GM18861 (cell line): ENCODE results near the gene FGD4.

Source experiments
- ATAC-seq: cut with Tn5 transposase; IDR thresholded peaks from one replicate; pipeline ENCODE4 v1.9.1; 2021; ENCODE audit not compliant: unreplicated experiment

Gene FGD4

GRCh38 chr12:32454866-32455265 is 55.5 kb downstream of the FGD4 start:
- ATAC-seq: no peak

GRCh38 chr12:32455607-32456071 is 56.3 kb downstream of the FGD4 start:
- ATAC-seq: peak; percentile 73

- ATAC-seq: no peak
Measured at GRCh38 chr12:32457251-32458025, 58.1 kb downstream of the FGD4 start.

- ATAC-seq: no peak
Measured at GRCh38 chr12:32460638-32461037, 61.3 kb downstream of the FGD4 start.

DNA sequence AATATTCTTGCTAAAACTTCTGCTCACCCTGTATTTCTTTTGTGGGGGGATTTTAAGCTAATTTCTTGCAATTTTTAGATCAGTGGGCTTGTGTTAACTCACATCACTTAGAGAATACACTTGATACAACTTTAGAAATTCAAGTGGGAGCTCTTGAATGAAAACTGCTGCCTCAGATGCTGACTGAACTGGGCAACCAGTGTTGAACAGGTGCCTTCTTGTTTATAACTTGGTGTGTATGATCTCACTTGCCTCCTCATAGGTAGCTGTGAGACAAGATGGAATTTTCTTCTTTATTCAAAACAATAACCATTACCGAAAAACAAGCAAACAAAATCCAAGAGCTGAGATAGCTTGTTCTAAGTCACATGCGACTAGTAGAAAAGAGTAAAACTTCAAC is 63.5 kb downstream of the FGD4 start:
- ATAC-seq: no peak

DNA sequence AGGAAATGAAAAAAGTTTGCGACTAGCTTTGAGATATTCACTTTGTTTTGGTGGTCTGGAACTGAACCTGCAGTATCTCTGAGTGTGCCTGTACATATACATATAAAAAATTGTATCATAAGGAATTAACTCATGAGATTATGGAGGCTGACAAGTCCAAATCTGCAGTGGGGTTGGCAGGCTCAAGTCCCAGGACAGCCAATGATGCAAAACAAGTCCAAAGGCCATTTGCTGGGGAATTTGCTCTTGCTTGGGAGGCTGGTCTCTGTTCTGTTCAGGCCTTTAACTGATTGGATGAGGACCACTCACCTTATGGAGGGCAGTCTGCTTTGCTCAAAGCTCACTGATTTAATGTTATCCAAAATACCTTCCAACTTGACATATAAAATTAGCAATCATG is 66.8 kb downstream of the FGD4 start:
- ATAC-seq: no peak

DNA sequence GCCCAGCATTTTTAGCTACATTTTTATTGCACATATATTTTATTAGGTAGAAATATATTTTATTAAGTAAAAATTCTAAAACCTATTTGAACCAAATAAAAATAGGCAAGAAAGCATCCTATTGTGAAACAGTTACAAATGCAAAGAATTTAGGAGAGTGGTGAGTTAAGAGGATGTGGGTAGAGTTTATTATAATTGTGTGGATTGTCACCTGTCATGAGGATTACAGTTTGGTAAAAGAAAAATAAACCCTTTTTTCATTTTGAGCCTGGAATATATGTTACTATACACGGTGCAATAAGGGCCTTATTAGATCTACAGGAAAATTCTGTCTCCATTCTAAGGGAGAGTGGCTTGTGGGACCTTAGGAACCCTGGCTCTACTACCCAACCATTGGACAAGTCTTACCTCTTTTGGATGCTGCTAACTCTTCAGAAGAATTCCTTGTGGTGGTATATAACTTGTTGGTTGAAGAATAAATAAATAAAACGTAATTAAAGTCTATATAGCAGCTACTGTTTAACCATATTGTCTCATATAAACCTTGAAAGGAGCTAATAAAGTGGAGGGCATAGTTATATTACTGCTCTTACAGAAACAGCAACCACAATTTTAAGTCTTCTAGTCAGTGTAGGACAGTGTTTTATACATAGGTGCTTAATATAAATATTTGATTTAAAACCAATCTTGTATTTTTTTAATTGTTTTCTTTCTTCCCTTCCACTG is 67.8 kb downstream of the FGD4 start:
- ATAC-seq: no peak

DNA sequence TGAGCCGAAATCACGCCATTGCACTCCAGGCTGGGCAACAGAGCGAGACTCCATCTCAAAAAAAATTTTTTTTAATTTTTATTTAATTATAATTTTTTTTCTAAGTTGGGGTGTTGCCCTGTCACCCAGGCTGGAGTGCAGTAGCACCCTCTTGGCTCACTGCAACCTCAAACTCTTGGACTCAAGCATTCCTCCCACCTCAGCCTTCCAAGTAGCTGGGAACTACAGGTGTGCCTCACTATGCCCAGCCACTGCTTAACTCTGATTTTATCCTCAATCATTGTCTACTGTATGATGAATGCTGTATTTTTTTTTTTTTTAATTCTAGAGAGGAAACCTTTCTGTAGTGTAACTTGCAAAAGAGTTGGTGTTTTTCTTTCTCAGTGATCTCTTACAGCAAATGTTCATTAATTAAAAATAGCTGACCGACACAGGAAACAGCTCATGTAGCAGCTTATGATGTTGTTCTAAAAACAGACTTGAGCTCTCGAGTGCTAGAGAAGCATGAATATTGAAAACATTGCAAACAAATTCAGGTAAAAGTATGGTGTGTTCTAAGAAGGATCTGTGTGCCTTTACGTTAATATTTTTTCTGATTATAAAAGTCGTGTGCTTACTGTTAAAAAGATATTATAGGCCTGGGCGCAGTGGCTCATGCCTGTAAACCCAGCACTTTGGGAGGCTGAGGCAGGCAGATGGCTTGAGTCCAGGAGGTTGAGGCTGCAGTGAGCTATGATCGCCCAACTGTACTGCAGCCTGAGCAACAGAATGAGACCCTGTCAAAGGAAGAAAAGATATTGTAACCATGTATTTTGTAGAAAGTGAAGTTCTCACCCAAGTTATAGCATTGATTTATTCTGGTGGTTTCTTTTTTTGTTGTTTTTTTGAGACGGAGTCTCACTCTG is 68.9 kb downstream of the FGD4 start:
- ATAC-seq: peak; percentile 49

DNA sequence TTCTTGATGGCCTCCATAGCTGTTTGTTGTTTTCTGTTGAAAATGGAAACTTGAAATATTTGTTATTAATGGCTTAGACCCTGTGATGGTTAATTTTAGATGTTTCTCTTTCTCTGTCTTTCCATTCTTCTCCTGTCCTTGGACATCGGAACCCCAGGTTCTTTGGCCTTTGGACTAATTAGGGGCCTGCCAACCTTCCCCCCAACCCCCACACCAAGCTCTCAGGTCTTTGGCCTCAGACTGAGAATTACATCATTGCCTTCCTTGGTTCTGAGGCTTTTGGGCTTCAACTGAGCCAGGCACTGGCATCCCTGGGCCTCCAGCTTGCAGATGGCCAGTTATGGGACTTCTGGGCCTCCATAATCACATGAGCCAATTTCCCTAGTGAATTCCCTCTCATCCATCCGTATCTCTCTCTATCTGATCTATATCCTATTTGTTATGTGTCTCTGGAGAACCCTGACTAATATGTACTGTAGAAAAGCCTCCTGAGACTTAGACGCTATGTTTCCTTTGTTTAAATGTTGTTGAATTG is 71.6 kb downstream of the FGD4 start:
- ATAC-seq: no peak

DNA sequence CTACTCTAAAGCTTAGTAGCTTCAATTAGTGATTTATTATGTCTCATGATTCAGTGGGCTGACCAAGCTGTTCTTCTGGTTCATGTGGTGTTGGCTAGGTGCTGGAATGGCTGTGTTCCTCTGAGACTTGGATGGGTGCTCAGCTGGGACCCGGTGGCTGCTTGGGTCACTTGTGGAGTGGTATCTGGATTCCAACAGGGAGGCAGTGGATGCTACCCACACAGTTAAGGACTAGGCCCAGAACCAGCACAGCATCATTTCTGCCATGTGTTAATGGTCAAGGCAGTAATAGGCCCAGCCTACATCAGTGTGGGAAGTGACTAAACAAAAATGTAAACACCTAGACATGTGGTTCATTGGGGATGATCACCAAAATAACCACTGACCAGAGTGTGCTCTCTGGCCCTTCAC is 72.2 kb downstream of the FGD4 start:
- no peak for ATAC-seq

- no peak for ATAC-seq
Measured at GRCh38 chr12:32475724-32476123, 76.4 kb downstream of the FGD4 start.

DNA sequence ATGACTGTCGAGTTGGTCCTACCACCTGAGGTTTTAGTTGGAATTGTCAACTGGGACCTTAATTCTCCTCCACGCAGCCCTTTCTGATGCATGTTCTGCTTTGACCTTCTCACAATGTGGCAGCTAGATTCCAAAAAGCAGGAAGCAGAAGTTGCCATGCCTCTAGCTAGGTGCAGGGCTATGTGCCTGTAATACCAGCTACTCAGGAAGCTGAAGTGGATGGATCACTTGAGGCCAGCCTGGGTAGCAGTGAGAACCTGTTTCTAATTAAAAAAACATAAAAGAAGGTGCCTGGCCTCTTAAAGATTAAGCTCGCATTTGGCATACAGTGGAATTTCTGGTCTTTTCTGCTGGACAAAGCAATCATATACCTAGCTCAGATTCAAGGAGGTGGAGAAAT is 77.1 kb downstream of the FGD4 start:
- ATAC-seq: no peak

- no peak for ATAC-seq
Measured at GRCh38 chr12:32477714-32478113, 78.4 kb downstream of the FGD4 start.

GRCh38 chr12:32478166-32478565 is 78.8 kb downstream of the FGD4 start:
- ATAC-seq: no peak

GRCh38 chr12:32478858-32479725 is 79.7 kb downstream of the FGD4 start:
- ATAC-seq: peak; percentile 83

DNA sequence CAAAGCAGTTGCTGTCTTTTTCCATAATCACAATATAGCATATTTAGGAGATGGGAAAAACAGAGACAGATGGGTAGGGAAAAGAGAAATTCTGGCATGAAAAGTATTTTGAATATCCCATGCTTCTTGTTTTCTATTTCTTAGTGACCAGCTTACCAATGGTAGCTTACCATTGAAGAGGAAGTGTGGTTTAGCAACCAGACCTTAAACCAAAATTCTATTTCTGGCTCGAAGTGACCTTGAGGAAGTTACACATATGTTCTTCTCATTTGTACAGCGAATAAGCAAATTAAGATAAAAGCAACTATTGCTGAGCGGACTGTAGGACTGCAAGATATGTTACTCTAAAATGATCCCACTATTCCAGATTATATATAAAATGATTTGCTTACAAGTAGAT is 82.9 kb downstream of the FGD4 start:
- peak; percentile 62 for ATAC-seq

- no peak for ATAC-seq
Measured at GRCh38 chr12:32483499-32483898, 84.1 kb downstream of the FGD4 start.

GRCh38 chr12:32483993-32484392 is 84.6 kb downstream of the FGD4 start:
- ATAC-seq: no peak

- no peak for ATAC-seq
Measured at GRCh38 chr12:32486158-32486557, 86.8 kb downstream of the FGD4 start.

DNA sequence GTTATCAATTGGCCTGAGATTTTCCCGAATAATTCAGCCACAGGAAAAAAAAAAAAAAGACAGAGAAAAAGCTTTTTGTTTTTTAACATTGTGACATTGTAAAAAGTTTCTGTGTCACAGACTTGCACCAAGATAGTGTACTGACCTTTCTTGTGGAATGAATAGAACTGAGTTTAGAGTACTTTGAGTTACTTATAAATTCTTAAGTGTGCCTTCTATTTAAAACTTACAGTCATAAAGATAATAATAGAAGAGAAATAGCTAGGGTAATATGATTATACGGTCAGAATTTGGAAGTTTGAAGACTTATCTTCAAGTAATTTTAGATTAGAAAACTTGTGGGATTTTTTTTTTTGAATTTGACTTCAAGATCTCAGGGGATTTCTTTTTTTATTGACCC is 88.8 kb downstream of the FGD4 start:
- ATAC-seq: no peak
